ENCODE results near the gene EIF4G3.
"Not testable (repeated sequence)": the region's sequence is repeated elsewhere in the genome, so short reads cannot be mapped to it uniquely, and the experiment has no call there.

Gene EIF4G3, protein sequence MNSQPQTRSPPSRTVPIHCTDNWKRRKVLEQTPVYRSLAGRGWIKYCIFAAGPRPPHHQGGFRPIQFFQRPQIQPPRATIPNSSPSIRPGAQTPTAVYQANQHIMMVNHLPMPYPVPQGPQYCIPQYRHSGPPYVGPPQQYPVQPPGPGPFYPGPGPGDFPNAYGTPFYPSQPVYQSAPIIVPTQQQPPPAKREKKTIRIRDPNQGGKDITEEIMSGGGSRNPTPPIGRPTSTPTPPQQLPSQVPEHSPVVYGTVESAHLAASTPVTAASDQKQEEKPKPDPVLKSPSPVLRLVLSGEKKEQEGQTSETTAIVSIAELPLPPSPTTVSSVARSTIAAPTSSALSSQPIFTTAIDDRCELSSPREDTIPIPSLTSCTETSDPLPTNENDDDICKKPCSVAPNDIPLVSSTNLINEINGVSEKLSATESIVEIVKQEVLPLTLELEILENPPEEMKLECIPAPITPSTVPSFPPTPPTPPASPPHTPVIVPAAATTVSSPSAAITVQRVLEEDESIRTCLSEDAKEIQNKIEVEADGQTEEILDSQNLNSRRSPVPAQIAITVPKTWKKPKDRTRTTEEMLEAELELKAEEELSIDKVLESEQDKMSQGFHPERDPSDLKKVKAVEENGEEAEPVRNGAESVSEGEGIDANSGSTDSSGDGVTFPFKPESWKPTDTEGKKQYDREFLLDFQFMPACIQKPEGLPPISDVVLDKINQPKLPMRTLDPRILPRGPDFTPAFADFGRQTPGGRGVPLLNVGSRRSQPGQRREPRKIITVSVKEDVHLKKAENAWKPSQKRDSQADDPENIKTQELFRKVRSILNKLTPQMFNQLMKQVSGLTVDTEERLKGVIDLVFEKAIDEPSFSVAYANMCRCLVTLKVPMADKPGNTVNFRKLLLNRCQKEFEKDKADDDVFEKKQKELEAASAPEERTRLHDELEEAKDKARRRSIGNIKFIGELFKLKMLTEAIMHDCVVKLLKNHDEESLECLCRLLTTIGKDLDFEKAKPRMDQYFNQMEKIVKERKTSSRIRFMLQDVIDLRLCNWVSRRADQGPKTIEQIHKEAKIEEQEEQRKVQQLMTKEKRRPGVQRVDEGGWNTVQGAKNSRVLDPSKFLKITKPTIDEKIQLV (N-terminal part only)

DNA sequence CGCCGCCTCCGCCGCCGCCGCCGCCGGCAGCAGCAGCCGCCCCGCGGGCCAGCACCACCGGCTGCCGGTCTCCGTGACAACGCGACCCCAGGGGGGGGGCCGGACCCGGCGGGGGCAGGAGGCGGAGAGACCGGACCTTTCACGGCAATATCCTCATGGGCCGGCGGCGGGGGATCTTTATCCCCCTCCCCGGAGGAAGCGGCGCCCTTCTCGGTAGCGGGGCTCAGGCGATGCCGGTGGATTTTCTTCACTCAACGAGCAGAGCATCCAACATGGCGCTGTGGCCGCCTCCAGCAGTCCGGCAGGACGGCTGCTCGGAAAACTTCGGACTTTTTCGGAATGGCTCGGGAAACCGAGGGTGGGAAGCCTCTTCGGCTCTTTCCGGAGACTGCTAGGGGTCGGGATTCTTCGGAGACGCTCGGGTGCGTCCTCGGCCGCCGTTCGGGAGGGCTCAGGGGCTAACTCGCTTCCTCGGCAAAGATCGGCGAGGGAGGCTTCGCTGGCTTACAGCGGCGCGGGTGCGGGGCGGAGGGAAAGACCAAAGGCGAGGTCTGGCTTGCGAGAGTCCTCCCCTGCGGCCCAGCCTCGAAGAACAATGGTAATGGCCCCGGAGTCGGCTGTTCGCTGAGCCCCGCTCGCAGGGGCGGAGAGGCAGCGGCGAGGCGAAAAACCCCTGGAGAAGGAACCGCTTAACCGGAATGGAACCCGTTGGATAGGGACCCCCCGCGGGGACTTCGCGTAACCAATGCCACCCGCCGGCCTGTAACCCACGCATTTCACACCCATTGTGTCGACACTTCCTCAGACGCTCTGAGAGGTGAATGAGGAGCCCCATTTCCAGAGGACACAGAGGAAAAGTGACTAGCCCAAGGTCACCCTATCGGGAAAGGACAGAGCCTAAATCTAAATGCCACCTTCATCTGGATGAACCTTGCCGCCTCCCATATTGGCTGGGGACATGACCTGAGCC lies at the start of gene EIF4G3:
EIF4G3 (minus strand) TSS at position 312 of the 970 bp plus-strand sequence. CDS start 174,155 bp downstream, outside the sequence.
- peak; percentile 100 for DNase-seq

DNA sequence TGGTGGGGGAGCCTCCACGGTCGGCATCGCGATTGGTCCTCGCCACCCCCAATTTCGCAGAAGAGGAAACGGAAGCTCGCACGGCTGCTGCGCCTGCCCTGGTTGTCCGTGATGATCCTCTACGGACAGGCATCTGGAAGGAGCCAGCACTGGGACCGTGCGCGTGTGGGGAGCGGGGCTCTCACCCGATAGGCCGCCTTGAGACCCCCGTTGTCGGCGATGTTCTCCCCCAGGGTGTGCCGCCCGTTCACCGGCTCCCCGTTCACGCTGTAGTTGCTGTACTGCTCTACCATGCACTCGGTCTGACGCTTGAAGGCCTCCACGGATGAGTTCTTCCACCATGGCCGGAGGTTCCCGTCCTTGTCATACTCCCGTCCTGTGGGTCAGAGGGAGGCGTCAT lies 48.4 kb upstream of the EIF4G3 start:
- DNase-seq, result no peak

DNA sequence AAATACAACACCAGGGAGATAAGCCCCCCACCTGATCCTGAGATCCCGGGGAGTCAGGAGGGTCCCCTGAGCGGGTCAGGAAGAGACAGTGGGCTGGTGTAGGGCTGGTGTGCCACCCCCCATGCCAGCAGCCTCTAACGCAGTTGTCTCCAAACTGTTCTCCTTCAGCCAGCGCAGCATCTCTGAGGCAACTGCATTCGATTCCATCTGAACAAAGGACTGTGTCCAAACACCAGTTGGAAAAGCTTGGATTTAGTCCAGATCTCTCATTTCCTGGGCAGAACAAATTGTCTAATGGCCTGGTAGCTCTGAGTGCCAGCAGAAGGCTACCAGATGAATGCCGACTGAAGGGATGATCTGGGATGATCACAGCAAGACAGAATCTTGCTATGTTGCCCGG lies 44.1 kb upstream of the EIF4G3 start:
- DNase-seq, result no peak

DNA sequence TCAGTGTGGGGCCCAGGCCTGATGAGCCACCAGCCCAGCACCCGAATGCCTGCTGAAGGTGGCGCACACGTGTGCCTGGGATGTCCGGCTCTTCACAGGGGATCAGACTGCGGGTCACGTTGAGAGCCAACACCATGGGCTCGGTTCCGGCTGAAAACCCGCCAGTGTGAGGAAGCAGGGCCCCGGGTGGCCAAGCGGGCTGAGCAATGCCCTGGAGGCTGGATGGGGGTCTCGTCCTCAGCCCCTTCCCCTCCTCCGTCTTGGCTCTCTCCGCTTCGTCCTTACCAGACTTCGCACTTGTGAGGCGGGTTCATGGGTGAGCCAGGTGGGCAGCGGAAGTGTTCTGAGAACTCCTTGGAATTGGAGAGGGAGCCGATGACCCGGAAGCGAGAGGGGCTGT lies 43.0 kb upstream of the EIF4G3 start:
- DNase-seq, result no peak

DNA sequence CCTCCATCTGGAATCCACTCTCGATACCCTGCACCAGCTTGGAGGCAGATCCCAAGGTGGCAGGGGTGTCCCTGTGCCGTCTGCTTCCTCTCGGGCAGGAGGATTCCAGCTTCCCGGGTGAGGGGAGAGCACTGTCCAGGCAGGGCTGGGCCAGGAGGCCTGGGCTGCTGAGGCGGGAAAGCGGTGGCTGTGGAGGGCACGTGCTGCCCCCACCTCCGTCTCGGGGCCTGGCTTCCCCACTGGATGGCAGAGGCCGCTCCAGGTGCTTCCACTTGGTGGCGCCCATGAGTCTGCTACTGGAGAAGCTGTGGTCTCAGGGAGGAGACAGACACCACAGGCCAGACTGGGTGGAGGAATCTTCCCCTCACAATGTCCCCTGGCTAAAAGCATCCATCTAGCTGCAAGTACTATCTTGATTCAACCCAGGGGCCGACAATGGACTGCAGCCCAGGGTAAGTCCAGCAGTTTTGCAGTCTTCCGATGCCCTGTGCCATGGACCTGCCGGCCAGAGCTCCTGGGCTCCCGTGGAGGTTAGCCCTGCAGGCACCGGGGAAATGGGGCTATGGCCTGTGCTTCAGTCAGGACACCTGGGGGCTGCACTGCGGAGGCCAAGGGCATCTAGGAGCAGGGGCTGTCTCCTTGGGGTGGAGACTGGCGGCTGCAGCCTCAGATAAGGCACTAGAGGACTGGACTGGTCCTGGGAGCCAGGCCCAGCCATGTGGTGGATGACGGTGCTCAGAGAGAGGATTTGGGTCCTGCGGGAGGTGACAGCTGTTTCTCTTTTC lies 41.3 kb upstream of the EIF4G3 start:
- peak; percentile 68 to 70 for DNase-seq

DNA sequence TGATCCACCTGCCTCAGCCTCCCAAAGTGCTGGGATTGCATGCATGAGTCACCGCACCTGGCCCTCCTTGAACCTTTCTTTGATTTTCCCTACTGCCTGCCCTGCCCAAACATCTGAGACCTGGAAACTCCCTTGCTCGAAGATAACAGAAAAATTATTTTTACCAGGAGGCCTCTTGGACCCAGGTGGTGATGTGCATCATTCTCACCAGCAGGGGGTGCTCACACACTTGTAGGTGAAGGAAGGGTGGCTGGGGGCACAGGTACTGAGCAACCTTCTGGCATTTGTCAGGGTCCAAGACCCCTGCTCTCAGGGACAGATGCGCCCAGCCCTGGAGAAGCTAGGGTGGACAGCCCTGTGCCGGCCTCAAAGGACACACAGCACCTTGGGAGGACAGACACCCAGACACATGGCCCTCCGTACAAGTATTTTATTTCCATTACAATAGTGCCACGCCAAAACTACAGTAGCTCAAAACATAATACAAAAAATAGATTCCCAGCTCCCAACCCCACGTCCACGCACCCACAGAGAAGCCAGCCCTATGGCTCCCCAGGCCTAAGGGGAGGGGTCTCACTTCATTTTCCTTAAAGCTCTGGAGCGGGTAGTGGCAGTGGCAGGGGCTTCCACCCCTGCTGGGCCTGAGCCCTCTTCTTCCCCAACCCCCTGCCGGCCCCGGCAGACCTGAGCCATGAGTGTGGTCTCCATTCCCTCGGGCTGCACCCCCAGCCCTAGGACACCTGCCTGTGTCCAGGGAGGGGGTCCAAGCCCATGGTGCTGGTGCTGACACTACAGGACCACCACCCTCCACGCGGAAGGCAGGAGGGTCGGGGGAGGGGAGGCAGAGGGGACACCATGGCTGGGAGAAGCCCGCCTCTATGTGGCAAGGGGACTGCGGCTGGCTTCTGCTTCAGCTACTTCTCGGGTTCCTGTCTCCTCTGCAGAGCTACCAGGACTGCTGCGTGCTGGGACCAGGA lies 40.4 kb upstream of the EIF4G3 start:
- DNase-seq, result peak; percentile 81 to 82

DNA sequence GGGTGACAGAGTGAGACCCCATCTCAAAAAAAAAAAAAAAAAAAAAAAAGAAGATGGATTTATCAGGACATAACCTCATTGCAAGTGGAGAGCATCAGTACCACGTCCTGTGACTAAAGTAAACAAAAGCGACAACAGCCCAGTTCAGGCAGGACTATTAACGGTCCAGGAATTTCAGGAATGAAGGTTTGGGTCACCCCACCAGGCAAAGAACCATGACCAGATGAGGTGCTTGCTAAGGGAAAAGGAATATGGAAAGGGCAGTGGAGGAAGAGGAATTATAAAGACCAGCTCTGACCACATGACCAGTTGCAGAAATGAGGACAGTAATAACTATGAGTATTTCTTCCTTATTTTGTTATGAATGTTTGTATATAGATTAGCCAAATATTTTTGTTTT lies 35.4 kb upstream of the EIF4G3 start:
- no peak for DNase-seq

DNA sequence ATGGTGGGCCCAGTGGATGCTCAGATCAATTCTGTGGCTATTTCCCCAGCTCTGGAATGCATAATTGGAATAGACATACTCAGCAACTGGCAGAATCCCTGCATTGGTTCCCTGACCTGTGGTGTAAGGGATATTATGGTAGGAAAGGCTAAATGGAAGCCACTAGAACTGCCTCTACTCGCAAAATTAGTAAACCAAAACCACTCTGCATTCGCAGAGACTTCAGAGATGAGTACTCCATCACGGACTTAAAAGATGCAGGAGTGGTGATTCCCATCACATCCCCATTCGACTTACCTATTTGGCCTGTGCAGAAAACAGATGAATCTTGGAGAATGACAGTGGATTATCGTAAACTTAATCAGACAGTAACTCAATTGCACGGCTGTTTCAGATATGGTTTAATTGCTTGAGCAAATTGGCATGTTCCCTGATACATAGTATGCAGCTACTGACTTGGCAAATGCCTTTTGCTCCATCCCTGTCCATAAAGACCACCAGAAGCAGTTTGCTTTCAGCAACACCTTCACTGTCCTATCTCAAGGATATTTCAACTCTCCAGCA lies 31.5 kb upstream of the EIF4G3 start:
- DNase-seq, result not testable (repeated sequence)

DNA sequence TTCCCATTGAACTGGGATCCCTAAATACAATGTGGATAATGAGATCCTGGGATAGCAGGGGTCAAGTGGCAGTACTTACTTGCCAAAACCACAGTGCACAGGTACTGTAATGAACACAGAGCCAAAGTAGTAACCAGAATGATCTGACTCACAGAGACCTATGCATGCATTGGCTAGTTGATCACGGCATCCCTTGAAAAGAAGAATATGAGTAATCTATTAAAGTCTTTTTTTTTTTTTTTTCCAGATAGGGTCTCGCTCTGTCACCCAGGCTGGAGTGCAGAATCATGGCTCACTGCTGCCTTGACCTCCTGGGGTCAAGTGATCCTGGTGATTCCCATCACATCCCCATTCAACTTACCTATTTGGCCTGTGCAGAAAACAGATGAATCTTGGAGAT lies 29.4 kb upstream of the EIF4G3 start:
- DNase-seq, result no peak

DNA sequence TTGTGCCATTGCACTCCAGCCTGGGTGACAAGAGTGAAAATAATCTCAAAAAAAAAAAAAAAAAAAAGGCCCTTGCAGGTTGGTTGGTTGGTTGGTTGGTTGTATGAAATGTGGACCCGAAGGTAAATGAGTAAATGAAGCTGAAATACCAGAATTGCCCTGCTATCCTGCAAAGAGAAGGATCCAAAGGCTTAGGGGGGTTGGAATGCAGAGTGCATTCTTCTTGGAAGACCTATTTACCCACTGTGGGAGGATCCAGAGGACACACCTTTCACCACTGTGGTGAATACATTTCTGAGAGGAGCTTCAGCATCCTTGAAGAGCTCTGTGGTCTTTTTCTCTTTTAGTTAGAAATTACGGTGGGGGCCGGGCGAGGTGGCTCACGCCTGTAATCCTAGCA lies 28.7 kb upstream of the EIF4G3 start:
- DNase-seq, result no peak

DNA sequence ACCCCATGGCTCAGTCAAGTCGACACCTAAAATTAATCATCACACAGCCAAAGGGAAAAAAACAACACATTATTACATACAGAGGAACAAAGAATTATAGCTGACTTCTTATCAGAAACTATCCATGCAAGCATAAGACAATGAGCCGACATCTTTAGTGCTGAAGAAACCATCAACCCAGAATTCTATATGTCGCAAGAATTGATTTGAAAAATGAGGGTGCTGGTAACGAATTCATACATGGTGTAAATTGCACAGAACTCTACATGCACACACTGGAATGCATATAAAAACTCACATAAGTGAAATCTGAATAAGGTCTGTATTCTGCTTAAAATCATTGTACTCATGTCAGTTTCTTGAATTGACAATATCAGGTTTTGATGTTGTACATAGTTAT lies 25.0 kb upstream of the EIF4G3 start:
- DNase-seq, result no peak

DNA sequence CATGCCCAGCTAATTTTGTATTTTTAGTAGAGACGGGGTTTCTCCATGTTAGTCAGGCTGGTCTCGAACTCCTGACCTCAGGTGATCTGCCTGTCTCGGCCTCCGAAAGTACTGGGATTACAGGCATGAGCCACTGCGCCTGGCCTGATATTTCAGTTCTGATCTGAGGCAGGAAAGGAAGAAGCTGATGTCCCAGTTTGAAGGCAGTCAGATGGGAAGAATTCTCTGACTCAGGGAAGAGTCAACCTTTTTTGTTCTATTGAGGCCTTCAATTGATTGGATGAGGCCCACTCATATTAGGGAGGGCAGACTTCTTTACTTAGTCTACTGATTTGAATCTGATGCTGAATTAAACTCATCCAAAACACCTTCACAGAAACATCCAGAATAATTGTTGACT lies 24.5 kb upstream of the EIF4G3 start:
- not testable (repeated sequence) for DNase-seq

DNA sequence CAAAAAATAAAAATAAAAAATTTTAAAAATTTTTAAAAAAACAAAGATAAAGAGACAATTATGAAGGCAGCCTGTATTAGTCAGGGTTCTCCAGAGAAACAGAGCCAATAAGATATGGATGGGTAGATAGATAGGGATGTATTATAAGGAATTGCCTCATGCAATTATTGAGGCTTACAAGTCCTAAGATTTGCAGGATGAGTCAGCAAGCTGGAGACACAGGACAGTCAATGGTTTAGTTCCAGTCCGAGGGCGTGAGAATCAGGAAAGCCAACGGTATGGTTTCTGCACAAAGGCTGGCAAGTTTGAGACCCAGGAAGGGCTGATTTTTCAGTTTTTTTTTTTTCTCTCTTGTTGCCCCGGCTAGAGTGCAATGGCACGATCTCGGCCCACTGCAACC lies 24.1 kb upstream of the EIF4G3 start:
- no peak for DNase-seq

DNA sequence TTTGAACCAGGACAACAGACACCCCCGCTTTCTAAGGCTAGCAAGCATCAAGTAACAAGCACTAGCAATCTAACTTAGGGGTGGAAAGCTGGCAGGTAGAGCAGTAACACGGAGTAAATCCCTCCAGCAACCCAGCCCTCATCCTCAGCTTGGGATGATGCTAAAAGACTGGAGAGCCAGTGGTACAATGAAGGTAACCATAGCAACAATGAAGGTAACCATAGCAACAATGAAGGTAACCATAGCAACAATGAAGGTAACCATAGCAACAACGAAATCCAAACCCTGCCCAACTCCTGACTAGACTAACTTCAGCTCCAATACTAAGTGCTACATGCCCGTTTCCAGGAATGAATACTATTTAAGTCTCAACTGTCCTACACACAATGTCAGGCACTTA lies 22.2 kb upstream of the EIF4G3 start:
- DNase-seq, result no peak

DNA sequence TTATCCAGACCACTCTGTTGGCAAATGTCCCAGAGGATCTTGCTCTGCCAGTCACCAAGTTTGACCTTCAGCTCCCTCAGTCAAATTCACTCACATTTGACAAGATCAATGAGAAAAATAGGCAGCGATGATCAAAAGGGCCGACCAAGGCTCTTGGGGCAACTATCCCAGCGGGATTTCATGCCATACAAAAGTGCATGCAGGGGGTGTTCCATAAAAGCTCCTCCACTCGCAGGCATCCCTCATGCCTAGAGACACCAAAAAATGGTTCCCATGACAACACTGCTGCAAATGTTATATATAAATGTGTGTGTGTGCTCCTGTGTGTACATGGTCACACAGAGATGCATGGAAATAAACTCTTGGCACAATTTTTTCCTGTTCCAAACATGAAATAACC lies 16.2 kb upstream of the EIF4G3 start:
- DNase-seq, result no peak

DNA sequence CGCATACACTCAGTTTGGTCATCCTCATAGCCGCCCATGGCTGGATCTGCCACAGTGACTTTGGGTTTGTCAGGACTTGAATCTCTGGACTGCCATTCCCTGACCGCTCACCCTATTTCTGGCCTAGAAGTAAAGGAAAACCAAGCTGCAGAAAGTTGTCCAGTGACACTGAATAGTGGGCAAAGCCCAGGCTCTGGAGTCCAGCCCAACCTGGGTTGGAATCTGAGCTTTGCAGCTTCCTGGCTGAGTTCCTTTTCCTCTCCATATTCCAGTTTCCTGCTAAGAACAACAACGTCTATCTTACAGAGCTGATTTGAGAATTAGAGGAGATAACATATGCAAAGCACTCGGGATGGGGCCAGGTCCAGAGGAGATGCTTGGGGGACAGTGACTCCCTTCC lies 15.6 kb upstream of the EIF4G3 start:
- DNase-seq, result no peak

DNA sequence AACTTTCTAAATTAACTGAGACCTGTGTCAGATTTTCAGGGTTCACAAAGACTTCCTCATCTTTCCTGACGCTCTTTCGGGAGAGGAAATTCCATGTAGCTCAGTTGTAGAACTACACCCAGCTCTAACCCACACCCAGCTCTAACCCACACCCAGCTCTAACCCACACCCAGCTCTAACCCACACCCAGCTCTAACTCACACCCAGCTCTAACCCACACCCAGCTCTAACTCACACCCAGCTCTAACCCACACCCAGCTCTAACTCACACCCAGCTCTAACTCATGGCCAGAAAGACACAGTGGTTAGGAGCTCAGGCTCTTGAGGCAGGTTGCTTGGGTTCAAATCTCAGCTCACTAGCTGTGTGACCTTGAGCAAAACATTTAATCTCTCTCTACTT lies 14.1 kb upstream of the EIF4G3 start:
- DNase-seq, result not testable (repeated sequence)

DNA sequence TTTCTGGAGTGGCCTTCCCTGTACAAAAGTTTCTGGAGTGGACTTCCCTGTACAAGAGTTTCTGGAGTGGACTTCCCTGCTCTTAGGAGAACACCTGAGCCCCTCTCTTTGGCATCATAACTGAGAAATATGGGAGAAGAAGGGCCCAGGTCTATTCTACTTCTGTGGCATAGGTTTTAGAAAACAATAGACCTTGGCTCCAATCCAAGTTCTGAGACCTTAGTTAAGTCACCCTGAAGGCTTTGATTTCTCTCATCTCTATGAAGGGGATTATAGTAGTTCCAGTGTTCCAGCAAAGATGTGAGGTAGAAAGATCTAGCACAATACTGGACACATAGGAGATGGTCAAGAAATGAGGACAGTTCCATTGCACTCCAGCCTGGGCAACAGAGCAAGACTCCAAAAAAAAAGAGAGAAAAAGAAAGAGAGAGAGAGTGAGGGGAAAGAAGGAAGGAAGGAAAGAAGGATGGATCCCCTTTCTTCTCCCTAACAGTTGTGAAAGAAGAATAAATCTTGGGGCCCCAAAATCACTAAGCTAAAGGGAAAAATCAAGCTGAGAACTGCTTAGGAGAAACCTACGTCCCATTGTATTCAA lies 13.3 kb upstream of the EIF4G3 start:
- DNase-seq, result no peak

DNA sequence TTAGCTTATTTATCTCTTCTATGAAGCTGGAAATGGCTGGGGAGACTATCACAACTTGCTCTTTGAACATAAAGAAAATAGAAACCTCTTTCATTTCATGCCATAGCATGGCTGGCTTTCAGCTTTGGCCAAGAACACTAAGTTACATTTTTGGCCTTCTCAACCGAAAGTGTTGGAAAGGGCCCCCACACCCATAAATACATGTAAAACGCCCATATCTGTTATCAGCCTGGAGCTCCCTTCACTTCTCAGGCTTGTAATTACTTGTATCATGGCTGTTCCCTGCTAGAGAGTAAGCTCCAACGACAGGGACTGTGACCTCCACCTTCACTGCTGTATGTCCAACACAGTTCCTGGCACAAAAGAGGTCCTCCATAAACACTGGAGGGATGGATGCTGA lies 12.7 kb upstream of the EIF4G3 start:
- DNase-seq, result no peak

All from activated T-cell treated with anti-CD3 and anti-CD28 coated beads, Interleukin-2, amount 50 U/mL, for 48 hours (primary cell).